GM12864 (cell line): ENCODE measurements around the gene MMP23B.

Source experiments
- DNase-seq: peaks from one replicate; pipeline ENCODE4 v3.0.0-alpha.2; 2011; ENCODE audit warnings: low read depth
- H3K4me3 ChIP-seq: 2 replicates; pipeline ENCODE4 v1.5.1; 2011; ENCODE audit warnings: mild to moderate bottlenecking, low read depth, low read length, control low read depth
- CTCF ChIP-seq: IDR thresholded peaks from 2 replicates; pipeline ENCODE4 v1.5.1; 2011; ENCODE audit warnings: low read depth, mild to moderate bottlenecking, moderate library complexity, low read length, control low read depth, inconsistent platforms; ENCODE audit errors: missing control alignments

Gene MMP23B

GRCh38 chr1:1677718-1678580, 46.0 kb downstream of the MMP23B start:
- peak; percentile 85 for DNase-seq
- peak overlapping the region; percentile 44 for H3K4me3 ChIP-seq

GRCh38 chr1:1678581-1679380, 46.8 kb downstream of the MMP23B start:
- peak; percentile 78 for TF ChIP-seq CTCF
- peak; percentile 40 for DNase-seq

More at GRCh38 chr1:1677718-1678580, 46.0 kb downstream of the MMP23B start:
- TF ChIP-seq CTCF = no peak

GRCh38 chr1:1680031-1680911, 48.3 kb downstream of the MMP23B start:
- no peak overlapping the region for H3K4me3 ChIP-seq
- no peak for DNase-seq
- TF ChIP-seq CTCF = no peak

More at GRCh38 chr1:1678581-1679380, 46.8 kb downstream of the MMP23B start:
- no peak overlapping the region; the same call in 1 of the 2 replicates for H3K4me3 ChIP-seq

- DNase-seq = no peak
- no peak overlapping the region for H3K4me3 ChIP-seq
- no peak for TF ChIP-seq CTCF
Measured at GRCh38 chr1:1680912-1681273, 48.9 kb downstream of the MMP23B start.

- TF ChIP-seq CTCF = no peak
- no peak for DNase-seq
- no peak overlapping the region for H3K4me3 ChIP-seq
Measured at GRCh38 chr1:1683104-1683905, 51.3 kb downstream of the MMP23B start.
